ENCODE measurements around the gene SLC18A3.

- TF ChIP-seq, protein P1, sequence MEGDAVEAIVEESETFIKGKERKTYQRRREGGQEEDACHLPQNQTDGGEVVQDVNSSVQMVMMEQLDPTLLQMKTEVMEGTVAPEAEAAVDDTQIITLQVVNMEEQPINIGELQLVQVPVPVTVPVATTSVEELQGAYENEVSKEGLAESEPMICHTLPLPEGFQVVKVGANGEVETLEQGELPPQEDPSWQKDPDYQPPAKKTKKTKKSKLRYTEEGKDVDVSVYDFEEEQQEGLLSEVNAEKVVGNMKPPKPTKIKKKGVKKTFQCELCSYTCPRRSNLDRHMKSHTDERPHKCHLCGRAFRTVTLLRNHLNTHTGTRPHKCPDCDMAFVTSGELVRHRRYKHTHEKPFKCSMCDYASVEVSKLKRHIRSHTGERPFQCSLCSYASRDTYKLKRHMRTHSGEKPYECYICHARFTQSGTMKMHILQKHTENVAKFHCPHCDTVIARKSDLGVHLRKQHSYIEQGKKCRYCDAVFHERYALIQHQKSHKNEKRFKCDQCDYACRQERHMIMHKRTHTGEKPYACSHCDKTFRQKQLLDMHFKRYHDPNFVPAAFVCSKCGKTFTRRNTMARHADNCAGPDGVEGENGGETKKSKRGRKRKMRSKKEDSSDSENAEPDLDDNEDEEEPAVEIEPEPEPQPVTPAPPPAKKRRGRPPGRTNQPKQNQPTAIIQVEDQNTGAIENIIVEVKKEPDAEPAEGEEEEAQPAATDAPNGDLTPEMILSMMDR (IDR thresholded peaks at IDR 0.05): no peak
- TF ChIP-seq POLR2AphosphoS5 (IDR thresholded peaks at IDR 0.05): no peak
Observed at GRCh38 chr10:49600046-49600445, 10.1 kb upstream of the SLC18A3 start.
